NT2/D1 (cell line): ENCODE results near the gene ENTHD1.

Source experiments
- SUZ12 ChIP-seq: IDR thresholded peaks from 2 replicates; pipeline ENCODE4 v1.6.1; 2011; ENCODE audit not compliant: insufficient read length, insufficient read depth; ENCODE audit errors: extremely low read depth
- YY1 ChIP-seq: IDR thresholded peaks from 2 replicates; pipeline ENCODE4 v1.6.1; 2011; ENCODE audit not compliant: insufficient read length, insufficient read depth

GRCh38 chr22:39821008-39821407 lies 72.6 kb downstream of the ENTHD1 start:
- TF ChIP-seq SUZ12 (no peak), YY1 (no peak)
